Measurements from ENCODE around the gene NXPE1.

The NXPE1 gene

DNA sequence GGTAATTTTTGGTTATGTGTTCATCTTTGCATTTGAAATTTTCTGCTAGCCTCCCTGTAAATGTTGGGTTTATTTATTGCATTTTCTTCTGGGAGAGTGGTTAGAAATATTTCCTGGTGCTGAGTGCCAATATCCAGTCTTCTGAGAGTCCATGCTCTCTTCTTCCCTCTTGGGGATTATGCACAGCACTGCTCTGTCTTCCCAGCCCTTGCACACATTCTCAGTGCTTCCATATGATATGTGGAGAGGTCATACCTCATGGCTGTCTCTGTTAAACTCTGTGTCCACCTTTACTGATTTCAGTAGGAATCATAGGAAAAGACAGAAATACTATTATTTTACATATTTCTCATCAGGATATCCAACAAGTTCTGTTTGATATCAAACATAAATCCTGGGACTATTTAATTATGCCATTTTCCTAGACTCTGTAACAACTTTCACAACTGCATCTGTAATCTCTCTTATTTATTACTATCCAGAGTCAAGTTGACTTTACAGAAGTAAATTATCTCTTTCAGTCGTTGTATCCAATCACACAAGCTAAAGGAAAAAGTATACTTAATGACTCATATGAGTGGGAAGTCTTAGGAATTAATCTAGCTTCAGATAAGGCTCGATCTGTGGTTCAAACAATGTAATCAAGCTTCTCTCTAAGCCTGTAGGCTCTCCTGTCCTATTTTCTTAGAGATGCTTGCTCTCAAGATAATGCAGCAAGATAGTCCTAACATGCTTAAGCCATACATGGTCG lies 2.7 kb upstream of the NXPE1 start:
- DNase-seq = no peak

DNA sequence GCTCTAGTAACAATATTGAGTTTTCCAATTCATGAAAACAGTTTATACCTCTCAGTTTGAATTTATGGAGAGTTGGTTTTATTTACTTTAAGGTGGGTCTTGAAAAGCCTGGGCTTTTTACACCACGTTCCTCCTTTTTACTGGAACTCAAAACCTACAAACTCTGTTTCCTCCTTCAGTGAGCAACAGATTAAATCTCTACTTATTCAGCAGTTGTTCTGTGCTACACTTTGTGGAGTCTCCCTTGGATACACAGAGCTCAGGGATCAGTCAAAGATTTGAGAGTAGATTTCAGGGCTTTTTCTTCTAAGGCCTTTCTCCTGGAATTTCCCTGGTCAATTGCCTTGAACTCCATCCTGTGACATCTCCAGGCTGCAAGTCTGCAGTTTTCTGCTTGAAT lies 3.5 kb downstream of the NXPE1 start:
- DNase-seq = no peak

DNA sequence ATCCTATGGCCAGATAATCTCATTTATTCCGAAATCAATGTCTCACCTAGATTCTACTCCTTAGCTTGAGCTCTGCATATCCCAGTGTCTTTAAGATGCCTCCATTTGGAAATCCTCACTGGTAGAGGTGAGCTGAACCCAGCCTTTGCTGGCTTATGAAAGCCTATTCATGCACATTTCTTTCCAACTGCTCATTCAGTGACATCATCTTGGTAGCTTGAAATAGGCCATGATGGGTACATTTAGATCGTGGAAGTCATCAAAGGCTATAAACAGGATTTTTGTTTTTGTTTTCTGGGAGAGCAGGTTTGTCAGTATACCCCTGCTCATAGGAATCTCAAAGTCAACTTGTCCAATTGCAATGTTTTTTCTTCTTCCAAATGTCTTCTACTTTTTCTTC lies 6.0 kb downstream of the NXPE1 start:
- no peak for DNase-seq

DNA sequence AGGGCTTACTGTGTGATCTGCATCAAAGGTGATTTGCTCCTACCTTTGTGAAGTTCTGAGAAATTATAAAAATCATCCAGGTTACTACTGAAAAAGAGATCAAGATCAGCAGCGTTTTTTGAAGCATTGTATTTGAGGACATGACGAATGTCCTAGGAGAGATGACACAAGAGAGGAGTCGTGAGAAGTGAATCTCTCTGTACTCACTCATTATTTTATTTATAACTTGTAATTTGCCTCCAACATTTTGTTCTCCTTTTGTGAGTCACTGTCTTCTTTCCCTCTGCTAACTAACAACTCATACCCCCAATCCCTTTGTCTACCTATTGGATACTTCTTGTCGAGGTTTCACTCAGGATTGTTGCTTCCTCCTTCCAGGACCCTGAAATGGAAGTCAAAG lies 8.6 kb downstream of the NXPE1 start:
- no peak for DNase-seq

DNA sequence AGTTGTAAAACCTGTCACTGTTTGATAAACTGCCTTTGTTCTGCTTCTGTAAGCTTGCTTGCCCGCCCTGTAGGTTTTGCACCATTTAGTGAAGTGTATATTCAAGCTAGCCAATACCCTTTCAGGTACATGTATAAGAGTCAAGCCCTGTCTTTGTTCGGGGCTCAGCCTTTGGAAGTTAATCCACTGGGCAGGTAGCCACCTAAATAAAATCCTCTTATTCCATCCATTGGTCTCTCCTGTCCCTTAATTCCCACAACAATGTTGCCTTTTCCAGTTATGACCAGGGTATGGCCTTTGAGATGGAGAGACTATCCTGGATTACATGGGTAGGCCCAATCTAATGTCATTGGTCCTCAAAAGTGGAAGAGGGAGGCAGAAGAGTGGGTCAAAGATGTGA lies 34.0 kb downstream of the NXPE1 start:
- DNase-seq = no peak

DNA sequence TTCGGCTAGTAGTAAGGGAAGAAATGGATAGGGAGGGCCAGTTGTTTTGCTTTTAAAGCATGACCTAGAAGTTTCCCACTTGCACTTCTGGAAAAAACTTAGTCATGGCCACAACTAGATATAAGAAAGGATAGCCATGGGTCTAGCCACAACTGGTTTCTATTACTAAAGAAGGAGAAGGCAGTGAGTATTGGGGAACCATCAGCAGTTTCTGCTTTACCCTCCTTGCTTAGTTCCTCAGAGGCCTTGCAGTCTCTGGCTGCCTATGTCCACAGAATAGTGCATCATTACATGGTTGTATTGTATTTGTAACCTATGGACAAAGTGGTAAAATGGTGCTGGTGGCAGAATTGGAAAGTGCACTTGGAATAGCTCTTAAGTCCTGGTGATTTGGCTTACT lies 35.6 kb downstream of the NXPE1 start:
- no peak for DNase-seq

DNA sequence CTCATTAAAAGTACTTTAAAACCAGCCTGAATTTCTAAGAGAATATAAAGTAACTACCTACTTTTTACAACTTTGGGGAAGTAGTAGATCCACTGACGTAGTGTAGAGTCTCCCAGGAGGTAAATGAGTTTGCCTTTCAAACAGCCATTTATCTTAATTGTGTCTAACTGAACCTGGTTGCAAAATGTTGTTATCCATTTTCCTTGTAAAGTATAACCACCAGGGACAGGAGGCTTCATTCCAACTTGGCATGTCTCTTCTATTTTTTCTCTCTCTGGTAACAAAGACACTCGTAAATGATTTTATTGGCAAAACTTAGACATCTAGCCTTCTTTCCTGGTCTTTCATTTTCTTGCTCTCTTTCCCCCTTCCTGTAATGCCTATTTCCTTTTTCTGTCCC lies 36.9 kb downstream of the NXPE1 start:
- no peak for DNase-seq

DNA sequence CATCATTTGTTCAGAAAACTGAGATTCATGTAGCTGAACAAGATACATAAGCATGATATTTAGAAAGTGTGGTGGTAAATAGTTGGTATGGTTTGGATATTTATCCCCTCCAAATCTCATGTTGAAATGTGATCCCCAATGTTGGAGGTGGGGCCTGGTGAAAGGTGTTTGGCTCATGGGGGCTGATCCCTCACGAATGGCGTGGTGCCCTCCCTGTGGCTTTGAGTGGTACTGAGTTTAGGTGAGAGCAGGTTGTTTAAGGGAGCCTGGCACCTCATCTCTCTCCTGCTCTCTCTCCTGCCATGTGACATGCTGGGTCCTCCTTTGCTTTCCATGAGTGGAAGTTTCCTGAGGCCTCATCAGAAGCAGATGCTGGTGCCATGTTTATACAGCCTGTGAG lies 48.1 kb downstream of the NXPE1 start:
- DNase-seq = no peak

DNA sequence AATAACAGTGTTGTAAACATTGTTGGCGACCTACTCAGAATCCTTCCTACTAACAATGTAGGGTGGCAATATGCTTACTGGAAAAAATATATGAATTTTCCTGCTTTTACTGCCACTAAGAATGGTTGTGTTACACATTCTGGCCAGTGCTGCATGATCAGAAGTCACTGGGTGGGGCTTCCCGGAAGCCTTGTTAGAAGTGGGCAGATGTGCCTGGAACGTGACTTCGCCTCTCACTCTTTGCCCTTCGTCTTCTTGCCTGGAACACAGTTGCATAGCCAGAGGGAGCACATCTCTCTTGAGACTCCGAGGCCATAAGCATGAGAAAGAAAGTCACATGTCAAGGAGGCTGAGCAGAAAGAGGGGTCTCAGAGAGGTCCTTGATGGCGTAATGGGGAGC lies 48.6 kb downstream of the NXPE1 start:
- DNase-seq = no peak

DNA sequence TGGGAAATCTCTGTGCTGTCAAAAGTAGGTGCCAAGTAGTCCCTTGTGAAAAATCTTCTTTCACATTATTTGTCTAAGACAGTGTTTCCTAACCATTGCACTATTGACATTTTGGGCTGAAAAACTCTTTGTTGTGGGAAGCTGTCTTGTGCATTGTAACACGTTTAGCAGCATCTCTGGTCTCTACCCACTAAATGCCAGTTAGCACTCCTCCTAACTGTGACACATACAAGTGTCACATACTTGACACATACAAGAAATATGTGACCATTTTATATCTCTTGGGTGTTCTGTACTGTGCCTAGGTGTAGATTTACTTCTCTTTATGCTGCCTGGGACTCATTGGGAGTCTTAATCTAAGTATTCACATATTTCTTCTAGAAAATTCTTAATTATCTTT lies 57.8 kb downstream of the NXPE1 start:
- DNase-seq = no peak

DNA sequence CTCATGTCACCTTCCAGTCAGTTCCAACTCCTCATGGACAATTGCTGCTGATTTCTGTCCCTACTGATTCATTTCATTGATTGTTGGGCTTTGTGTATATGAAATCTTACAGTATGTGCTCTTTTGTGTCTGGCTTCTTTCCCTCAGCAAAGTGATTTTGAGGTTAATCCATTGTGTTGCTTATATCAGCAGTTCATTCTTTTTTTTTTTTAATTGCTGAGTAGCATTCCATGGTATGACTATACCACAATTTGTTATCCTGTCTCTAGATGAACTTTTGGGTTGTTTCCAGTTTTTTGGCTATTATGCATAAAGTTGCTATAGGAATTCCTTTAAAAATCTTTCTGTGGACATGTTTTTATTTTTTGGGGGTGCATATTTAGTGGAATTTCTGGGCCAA lies 59.9 kb downstream of the NXPE1 start:
- no peak for DNase-seq

DNA sequence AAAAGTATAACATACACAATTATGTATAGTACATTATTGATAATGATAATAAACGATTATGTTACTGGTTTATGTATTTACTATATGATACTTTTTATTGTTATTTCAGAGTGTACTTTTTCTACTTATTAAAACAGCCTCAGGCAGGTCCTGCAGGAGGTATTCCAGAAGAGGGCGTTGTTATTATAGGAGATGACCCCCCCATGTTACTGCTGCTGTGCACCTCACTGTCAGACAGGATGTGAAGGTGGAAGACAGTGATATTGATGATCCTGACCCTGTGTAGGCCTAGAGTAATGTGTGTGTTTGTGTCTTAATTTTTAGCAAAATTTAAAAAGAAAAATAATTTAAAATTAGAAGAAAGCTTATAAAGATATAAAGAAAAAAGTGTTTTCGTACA lies 62.8 kb downstream of the NXPE1 start:
- no peak for DNase-seq

DNA sequence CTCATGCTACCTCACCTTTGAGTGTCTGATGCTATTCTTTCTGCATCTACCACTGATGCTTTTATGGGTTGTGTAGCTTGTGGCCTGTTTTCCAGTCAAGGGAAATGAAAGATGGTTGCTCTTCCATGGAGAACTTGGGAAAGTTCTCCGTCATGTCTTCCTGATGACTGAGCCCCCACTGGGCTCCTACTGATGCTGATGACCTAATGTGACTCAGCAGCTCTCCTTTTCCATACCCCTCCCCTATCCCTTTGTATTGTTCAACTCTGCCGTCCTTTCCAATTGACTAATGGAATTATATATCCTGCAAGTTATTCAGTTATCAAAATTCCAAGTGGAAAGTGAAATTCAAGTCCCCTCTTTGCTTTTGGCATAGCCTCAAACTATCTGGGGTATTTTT lies 75.8 kb downstream of the NXPE1 start:
- no peak for DNase-seq

DNA sequence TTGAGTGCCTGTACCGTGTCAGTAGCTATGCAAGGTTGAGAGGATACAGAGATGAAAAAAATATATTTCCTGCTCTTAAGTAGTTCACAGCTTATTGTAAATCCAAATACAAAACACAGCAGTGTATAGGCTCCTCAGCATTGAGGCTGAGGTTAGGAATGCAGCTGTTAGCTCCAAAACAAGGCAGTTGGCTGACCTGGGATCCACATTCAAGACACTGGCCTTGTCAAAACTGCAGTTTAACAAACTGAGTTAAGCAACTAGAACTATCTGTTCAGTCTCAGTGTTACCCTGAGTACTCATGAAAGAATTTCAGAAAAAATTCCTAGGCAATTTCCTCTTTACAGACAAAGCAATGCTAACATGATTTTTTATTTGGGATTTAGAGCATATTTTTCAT lies 77.6 kb downstream of the NXPE1 start:
- DNase-seq = no peak

DNA sequence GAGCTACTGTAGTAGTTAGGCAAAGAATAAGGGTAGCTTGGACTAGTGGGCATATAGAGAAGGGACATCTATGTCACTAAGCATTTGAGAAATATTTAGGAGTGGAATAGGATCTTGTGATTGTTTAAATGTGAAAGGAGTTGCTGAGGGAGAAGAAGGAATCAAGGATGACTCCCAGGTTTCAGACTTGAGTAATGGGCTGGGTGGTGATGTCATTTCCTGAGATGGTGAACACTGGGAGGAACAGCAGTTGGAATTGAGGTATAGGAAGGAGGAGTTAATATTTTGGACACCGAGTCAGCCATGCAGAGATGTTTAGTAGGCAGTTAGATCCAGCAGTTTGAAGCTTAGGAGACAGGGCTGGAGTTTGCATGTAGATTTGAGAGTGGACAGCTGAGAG lies 80.3 kb downstream of the NXPE1 start:
- no peak for DNase-seq

DNA sequence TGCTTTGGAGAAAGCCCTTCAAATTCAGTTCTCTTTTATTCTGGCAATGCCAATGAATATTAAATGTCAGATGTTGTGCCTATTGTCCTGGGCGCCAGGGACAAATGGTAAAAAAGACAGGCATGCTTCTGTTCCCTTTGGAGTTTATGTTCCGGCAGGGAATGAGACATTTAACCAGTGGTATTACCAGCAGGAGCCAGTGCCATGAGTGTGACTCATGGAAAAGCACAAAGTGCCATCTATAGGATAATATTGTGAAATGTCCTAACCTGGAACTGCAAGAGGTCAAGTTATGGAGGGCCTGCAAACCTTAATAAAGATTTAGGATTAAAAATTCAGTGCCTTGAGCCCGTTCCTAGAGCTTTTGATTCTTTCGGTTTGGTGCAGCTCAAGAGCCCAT lies 80.9 kb downstream of the NXPE1 start:
- no peak for DNase-seq

DNA sequence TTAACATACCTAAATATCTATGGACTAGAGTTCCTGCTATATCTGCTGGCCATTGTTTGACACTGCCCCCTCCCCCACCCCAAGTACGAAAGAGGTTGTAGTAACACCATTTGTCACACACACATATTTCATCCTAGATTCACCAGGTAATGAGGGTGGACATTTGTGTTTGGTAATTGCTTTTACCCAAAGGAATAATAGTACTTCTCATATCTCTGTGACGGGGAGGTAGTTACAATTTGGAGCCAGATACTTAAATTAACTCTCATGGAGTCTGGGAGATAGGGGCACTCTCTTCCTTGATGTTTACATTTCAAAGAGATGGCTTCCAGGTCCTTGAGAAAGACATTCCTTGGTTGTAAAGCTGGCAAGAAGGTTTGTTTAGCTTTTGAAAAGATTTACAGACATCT lies 81.7 kb downstream of the NXPE1 start:
- DNase-seq = no peak

DNA sequence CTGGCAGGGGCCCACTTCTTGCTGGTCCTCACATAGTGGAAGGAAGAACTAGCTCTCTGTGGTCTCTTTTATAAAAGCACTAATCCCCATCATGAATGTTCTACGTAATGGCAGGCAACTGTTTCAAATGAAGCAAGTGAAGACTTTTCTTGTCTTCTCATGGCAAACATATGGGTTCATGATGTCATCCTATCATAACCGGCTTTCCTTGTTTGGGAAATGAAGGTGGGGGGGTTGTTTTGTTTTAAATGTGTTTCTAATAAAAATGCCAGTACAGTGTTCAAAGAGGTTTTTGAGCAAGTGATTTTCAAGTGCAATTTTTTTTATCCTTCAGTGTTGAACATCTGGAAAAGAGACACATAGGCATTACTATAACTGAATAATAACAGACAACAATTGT lies 87.0 kb downstream of the NXPE1 start:
- DNase-seq = no peak
